Stomach (tissue), 9 donors: ENCODE measurements around the gene SLC12A7. TPM values are rescaled to one million over a fixed set of nuclear protein-coding genes. Genes with fewer than 3 reads are reported as not detected.

ENCODE experiments used
- DNase-seq, 2 donors: peaks; one replicate each; pipeline versions ENCODE4 v3.0.0 to v3.0.0-alpha.2; 2013 to 2019
- H3K27ac ChIP-seq, 5 donors: fragments of 200-600 bp in 4 of 5; sonication (generic) in 4 of 5; one replicate each; pipeline ENCODE4 v1.5.1; 2013 to 2019; ENCODE audit warnings: mild to moderate bottlenecking in 1 of 5, moderate library complexity in 1 of 5
- H3K27me3 ChIP-seq, 3 donors: fragments of 200-600 bp; sonication (generic); one replicate each; pipeline ENCODE4 v1.5.1; 2017 to 2019; ENCODE audit warnings: mixed run types in 1 of 3
- H3K36me3 ChIP-seq, 4 donors: fragments of 200-600 bp; sonication (generic); 1 replicate in 3 of 4; 2 replicates in 1 of 4; pipeline ENCODE4 v1.5.1; 2016 to 2019
- H3K4me1 ChIP-seq, 4 donors: fragments of 200-600 bp; sonication (generic); one replicate each; pipeline ENCODE4 v1.5.1; 2016 to 2019
- H3K4me3 ChIP-seq, 4 donors: fragments of 200-600 bp; sonication (generic) in 3 of 4; one replicate each; pipeline ENCODE4 v1.5.1; 2016 to 2019; ENCODE audit warnings: mild to moderate bottlenecking in 1 of 4
- H3K9me3 ChIP-seq, 4 donors: fragments of 200-600 bp; sonication (generic); one replicate each; pipeline ENCODE4 v1.5.1; 2016 to 2019
- EP300 ChIP-seq: sonication (generic); formaldehyde crosslinking; IDR thresholded peaks from one replicate; pipeline ENCODE4 v1.6.1; 2017; ENCODE audit warnings: antibody characterized with exemption
- POLR2A ChIP-seq, 4 donors: fragments of 450-650 bp; IDR thresholded peaks; one replicate each; pipeline ENCODE4 v1.6.1; 2016; ENCODE audit warnings: antibody characterized with exemption in 4 of 4, control low read depth in 2 of 4, mild to moderate bottlenecking in 1 of 4, moderate library complexity in 1 of 4
- POLR2AphosphoS5 ChIP-seq, 3 donors: sonication (generic); formaldehyde crosslinking; IDR thresholded peaks; one replicate each; pipeline ENCODE4 v1.6.1; 2016; ENCODE audit warnings: antibody characterized with exemption in 3 of 3
- WGBS, 5 donors: extraction: QIAGEN DNeasy Blood & Tissue Kit in 3 of 5; methylation state at CpG; one replicate each; pipeline versions ENCODE4 v1.1.5 to v1.1.7; 2013 to 2018; 5-methylcytosine and 5-hydroxymethylcytosine counted together
- intact Hi-C: fragments of 100-400 bp; cut with DNase I; formaldehyde crosslinking; loops from one replicate; pipeline ENCODE4 v1.15.1; 2023; ENCODE audit warnings: low total_unique reads
- polyA plus RNA-seq, 3 donors: library from polyadenylated mRNA; stranded (reverse); fragments of 200-250 nt; gene quantifications; one replicate each; pipeline ENCODE4 v1.2.3, GENCODE V29; 2013
- total RNA-seq, 5 donors: library from RNA; depleted of rRNA; stranded (reverse); fragments of >200 nt; gene quantifications; one replicate each; pipeline versions ENCODE4 v1.1.0 to v1.2.3, GENCODE V29; 2014 to 2016
- TF ChIP-seq, protein P1 (sequence below), 7 experiments: fragments of 450-650 bp in 4 of 7; fragments of 200-600 bp in 3 of 7; sonication (generic) in 3 of 7; IDR thresholded peaks; one replicate each; pipeline ENCODE4 v1.5.1; 2016 to 2019; ENCODE audit warnings: antibody characterized with exemption in 7 of 7, control low read depth in 2 of 7, mild to moderate bottlenecking in 1 of 7
- donor health status: healthy with polysubstance abuse.
- donor health status: Bipolar disorder and iron deficiency.
- donor health status: healthy.

Gene SLC12A7
- total and polyA plus RNA-seq, 8 donors, result 4.7 to 346 (median 37.7) TPM

DNA sequence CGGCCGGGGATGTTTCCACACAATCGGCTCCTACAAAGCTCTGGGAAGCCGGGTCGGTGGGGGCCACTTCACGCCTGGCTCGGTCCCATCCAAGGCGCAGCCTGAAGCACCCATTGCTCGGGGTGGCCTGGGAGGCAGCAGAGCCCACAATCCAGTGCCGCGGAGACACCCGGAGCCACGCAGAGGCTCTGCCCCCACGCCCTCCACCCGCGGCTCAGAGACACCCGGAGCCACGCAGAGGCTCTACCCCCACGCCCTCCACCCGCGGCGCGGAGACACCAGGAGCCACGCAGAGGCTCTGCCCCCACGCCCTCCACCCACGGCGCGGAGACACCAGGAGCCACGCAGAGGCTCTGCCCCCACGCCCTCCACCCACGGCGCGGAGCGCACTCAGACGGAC is 31.9 kb downstream of the SLC12A7 start:
- Histone ChIP-seq H3K9me3 (no peaks in the 10 kb centered on the region), H3K4me3 (no peak overlapping the region), H3K27me3 (no peaks in the 10 kb centered on the region), H3K36me3 (peaks cover 69 to 100% (median 98%) of the 10 kb centered on the region in 4 donors), H3K4me1 (no peaks in the 10 kb centered on the region), H3K27ac (no peak overlapping the region)
- intact Hi-C loops, result no loop called here
- WGBS, 5 donors, result 81 to 93% (median 90%) methylated on average over 4 to 26 of the region's 35 CpGs
- no peak for DNase-seq
- TF ChIP-seq EP300 (no peak), POLR2A (IDR thresholded peaks at IDR 0.05) (no peak), POLR2AphosphoS5 (IDR thresholded peaks at IDR 0.05) (no peak)
- TF ChIP-seq, protein P1, sequence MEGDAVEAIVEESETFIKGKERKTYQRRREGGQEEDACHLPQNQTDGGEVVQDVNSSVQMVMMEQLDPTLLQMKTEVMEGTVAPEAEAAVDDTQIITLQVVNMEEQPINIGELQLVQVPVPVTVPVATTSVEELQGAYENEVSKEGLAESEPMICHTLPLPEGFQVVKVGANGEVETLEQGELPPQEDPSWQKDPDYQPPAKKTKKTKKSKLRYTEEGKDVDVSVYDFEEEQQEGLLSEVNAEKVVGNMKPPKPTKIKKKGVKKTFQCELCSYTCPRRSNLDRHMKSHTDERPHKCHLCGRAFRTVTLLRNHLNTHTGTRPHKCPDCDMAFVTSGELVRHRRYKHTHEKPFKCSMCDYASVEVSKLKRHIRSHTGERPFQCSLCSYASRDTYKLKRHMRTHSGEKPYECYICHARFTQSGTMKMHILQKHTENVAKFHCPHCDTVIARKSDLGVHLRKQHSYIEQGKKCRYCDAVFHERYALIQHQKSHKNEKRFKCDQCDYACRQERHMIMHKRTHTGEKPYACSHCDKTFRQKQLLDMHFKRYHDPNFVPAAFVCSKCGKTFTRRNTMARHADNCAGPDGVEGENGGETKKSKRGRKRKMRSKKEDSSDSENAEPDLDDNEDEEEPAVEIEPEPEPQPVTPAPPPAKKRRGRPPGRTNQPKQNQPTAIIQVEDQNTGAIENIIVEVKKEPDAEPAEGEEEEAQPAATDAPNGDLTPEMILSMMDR (IDR thresholded peaks at IDR 0.05), result no peak

DNA sequence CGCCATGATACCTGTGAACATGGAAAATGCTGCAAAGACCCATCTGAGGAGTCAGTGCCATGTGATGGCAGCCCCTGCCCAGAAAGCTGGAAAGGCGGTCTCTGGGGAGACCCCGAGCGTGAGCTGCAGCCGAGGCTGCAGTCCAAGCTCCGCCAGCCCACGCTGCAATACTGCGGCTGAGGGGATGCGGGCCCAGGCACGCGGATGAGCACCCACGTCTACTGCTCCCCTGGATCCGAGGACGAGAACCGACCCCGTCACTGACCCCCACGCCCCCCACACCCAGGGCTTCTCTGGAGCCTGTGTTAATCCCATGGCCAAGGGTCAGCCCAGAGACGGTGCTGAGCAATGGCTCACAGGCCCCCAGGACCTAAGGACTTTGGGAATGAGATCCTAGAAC is 32.4 kb downstream of the SLC12A7 start:
- H3K9me3 ChIP-seq, result no peaks in the 10 kb centered on the region
- H3K27me3 ChIP-seq, result no peaks in the 10 kb centered on the region
- H3K36me3 ChIP-seq, result peaks cover 68 to 100% (median 98%) of the 10 kb centered on the region in 4 donors
- WGBS, 5 donors, result 92 to 96% (median 95%) methylated on average over 9 to 18 of the region's 18 CpGs
- H3K4me1 ChIP-seq, result no peaks in the 10 kb centered on the region
- no peak overlapping the region for H3K4me3 ChIP-seq
- intact Hi-C loops, result no loop called here
- no peak overlapping the region for H3K27ac ChIP-seq
- no peak for DNase-seq
- TF ChIP-seq, protein P1 (IDR thresholded peaks at IDR 0.05), result no peak
- TF ChIP-seq POLR2A (IDR thresholded peaks at IDR 0.05) (no peak), EP300 (no peak), POLR2AphosphoS5 (IDR thresholded peaks at IDR 0.05) (no peak)

DNA sequence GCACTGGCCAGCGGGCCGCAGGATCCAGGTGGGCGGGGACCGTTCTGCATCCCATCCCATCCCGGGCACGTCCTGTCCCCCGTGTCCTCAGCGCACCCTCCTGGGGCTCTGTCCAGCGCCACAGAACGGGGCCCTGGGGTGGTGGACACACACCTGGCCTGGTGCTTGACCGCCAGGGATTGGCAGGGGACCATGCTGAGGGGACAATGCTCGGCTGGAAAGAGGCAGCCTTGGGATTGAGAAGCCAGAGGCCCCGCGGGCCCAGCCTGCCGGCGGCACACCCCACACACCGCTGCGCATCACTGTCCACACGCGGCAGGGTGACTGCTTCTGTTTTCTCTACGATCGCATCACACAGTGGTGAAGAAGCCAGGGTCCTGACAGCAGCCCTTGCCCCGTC is 33.0 kb downstream of the SLC12A7 start:
- TF ChIP-seq EP300 (no peak), POLR2AphosphoS5 (IDR thresholded peaks at IDR 0.05) (no peak), POLR2A (IDR thresholded peaks at IDR 0.05) (no peak)
- TF ChIP-seq, protein P1 (IDR thresholded peaks at IDR 0.05), result no peak
- H3K9me3 ChIP-seq, result no peaks in the 10 kb centered on the region
- intact Hi-C loops, result no loop called here
- WGBS, 5 donors, result 88 to 95% (median 94%) methylated on average over 17 to 23 of the region's 23 CpGs
- no peak overlapping the region for H3K27ac ChIP-seq
- H3K36me3 ChIP-seq, result peaks cover 65 to 100% (median 98%) of the 10 kb centered on the region in 4 donors
- no peak for DNase-seq
- H3K27me3 ChIP-seq, result no peaks in the 10 kb centered on the region
- no peaks in the 10 kb centered on the region for H3K4me1 ChIP-seq
- no peak overlapping the region for H3K4me3 ChIP-seq

DNA sequence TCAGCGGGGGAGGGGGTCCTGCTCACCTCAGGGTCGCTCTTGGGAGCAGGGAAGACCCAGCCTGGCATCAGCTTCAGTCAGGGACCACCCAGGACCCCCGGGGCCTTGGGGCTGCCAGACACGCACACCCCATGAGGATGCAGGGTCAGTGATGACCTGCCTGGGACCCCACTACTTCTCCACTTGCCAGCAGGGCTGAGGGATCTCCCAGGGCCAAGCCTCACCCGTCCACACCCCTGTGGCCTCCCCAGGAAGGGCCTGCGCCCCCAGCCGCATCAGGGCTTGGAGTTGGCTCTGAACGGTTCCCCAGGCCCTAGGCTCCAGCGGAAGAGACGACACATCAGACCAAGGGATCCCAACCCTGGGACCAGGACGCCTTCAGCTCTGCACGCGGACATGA is 33.7 kb downstream of the SLC12A7 start:
- H3K4me3 ChIP-seq, result no peak overlapping the region
- intact Hi-C loops, result no loop called here
- 91 to 98% (median 96%) methylated on average over 6 to 13 of the region's 13 CpGs for WGBS, 5 donors
- peaks cover 64 to 100% (median 98%) of the 10 kb centered on the region in 4 donors for H3K36me3 ChIP-seq
- no peaks in the 10 kb centered on the region for H3K4me1 ChIP-seq
- DNase-seq, result no peak
- TF ChIP-seq, protein P1 (IDR thresholded peaks at IDR 0.05), result no peak
- TF ChIP-seq POLR2AphosphoS5 (IDR thresholded peaks at IDR 0.05) (no peak), POLR2A (IDR thresholded peaks at IDR 0.05) (no peak), EP300 (no peak)
- H3K27ac ChIP-seq, result no peak overlapping the region
- no peaks in the 10 kb centered on the region for H3K9me3 ChIP-seq
- no peaks in the 10 kb centered on the region for H3K27me3 ChIP-seq
